Regular cardiac myocyte (primary cell): ENCODE measurements around the gene MEP1B. TPM values are rescaled to one million over a fixed set of nuclear protein-coding genes. Genes with fewer than 3 reads are reported as not detected.

Experiments used
- total RNA-seq: library from RNA; depleted of rRNA; stranded (reverse); fragments of >200 nt; gene quantifications from 2 replicates; pipeline ENCODE4 v1.2.3, GENCODE V29; 2014

Gene MEP1B
- total RNA-seq: under 0.01 TPM in 1 of 2 replicates, not detected in the other

DNA sequence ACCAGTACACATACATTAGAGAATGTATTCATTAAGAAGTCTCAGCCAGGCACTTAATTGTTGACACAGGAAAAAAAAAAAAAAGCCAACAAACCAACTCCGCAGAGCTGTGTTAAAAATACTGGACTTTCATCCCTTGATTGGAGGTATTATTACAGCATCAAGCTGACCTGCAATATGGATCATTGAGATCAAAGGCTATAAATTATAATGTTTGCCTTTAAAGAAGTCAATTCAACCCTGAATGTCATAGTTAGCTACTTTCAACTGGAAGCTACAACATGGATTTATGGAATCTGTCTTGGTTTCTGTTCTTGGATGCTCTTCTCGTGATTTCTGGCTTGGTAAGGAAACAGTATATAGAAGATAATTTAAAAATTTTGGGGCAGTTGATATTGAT is at the start of gene MEP1B:
Gene MEP1B, plus strand, starts transcription at position 250 of the 400 bp plus-strand sequence. Its CDS starts 32 bp downstream, at position 282.

Other genes with a start within 250 kb of the MEP1B start
- 43.1 and 55.0 TPM in 2 replicates for gene TRAPPC8, start 246.9 kb upstream of the MEP1B start, total RNA-seq
- under 0.01 and 0.28 TPM in 2 replicates for gene RNF125, start 171.2 kb upstream of the MEP1B start, total RNA-seq
- 21.7 and 30.1 TPM in 2 replicates for gene RNF138, start 98.2 kb upstream of the MEP1B start, total RNA-seq